ENCODE results near the gene PUS3.
"Not testable (repeated sequence)": the region's sequence is repeated elsewhere in the genome, so short reads cannot be mapped to it uniquely, and the experiment has no call there.

PUS3 gene

DNA sequence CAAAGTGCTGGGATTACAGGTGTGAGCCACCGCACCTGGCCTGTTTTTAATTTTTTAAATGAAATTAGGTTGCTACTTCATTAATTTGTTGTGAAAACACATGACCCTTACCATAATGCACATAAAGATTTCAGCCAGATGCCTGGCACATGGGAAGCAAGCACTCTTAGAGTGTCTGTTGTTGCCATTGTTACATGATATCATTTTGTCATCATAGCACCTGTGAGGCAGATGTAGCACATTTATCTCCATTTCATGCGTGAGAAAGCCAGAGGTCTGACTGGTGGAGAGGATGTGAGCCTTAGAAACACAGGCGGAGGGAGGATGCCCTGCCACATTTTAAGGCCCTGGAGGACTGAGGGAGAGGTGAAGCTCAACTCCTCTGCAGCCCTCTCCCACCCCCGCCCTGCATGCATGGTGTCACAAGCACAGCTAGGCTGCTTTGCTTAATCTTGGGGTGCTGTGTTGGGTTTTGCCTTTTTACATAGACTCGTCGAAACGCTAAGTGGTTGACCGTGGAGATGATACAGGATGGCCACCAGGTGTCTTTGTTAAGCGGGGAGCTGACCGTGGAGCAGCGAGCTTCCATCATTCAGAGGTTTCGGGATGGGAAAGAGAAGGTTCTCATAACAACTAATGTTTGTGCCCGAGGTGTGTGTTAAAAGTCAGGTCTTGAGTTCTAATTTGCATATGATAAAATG is 15.3 kb upstream of the PUS3 start:
- DNase-seq: no peak

- no peak for DNase-seq
Measured at GRCh38 chr11:125916683-125917347, 13.8 kb upstream of the PUS3 start.

GRCh38 chr11:125914601-125915000 is 11.6 kb upstream of the PUS3 start:
- not testable (repeated sequence) for DNase-seq

- DNase-seq: no peak
Measured at GRCh38 chr11:125910226-125910849, 7.3 kb upstream of the PUS3 start.

- no peak for DNase-seq
Measured at GRCh38 chr11:125904678-125905077, 1.7 kb upstream of the PUS3 start.

DNA sequence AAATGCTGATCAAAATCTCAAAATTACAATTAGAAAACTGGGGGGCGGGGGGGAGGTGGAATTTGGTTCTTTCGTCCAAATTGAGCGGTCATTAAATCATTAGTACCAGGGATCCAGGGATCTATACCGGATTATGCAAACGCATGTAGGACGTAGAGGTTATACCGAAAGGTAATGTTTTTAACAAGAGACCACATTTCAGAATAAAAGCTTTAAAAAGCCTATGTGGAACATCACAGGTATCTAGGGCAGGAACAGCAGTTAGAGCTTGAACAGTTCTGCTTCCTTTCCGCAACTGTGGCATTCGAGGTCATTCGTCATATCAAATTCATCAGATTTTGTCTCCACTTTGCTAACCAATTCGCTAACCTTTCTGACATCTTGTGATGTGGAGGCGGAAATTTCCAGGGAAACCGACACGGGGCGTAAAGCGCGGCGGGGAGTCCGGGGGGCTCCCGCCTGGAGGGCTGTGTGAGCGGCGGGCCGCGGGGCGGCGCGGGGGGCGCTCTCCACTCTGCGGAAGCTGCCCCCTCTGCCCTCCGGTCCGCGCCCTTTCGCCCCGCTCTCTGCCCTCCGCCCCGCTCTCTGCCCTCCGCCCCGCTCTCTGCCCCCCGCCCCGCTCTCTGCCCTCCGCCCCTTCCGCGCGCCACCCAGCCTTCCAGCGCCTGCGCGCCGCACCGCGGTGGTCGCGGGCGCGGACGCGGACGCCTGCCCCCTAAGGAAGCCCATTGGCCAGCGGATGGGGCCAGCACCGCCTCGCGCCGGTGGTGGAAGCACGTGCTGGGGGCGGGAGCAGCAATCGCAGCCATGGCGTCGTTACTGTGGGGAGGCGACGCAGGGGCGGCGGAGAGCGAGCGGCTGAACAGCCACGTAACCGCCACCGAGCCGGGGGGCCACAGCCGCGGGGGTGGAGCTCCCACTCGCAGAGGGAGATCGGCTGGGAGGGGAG is 979 bp upstream of the PUS3 start, which contains the start of gene DDX25:
TSS of gene DDX25 (plus strand) at position 798 of the 949 bp plus-strand sequence. CDS start at position 808, 10 bp downstream.
- peak; percentile 28 for DNase-seq

DNA sequence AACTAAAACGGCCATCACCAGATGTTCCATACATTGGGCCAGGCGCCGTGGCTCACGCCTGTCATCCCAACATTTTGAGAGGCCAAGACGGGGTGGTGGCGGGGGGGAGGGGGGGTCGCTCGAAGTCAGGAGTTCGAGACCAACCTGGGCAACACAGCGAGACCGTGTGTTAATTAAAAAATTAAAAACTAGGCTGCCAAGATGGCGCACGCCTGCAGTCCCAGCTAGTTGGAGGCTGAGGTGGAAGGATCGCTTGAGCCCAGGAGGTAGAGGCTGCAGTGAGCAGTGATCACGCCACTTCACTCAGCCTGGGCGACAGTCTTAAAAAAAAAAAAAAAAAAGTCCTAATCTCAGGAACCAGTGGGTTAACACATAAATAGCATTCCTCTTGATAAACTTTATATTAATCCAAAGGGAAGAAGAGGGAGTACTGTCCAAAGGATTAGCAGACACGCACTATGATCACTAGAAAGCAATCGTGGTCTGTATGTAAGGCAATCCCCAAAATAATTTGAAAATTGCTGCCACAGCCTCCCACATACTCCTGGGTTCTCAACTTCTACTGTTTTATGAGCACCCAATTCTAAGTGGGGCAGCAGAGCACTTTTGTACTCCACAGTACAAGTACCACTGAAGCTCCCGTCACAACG is 604 bp downstream of the PUS3 start:
- no peak for DNase-seq

DNA sequence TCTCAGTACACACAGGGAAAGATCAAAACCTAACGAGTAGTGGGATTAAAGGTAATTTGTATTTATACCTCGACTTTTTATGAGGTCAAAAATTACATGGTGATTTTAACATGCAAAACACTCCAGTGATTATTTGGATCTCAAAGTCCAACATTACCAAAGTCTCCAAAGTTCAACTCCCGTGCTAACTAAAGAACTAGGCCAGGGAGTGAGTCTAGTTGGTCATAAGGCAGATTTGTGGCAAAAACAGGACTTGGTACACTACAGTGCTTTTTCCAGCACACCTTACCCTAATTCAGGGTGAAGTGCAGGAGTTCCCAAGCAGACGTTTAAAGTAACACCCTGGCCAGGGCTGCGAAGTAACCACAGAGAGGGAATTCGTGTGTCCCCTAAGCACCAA is 1.1 kb downstream of the PUS3 start:
- no peak for DNase-seq

GRCh38 chr11:125892994-125893393 is 10.0 kb downstream of the PUS3 start:
- DNase-seq: no peak

DNA sequence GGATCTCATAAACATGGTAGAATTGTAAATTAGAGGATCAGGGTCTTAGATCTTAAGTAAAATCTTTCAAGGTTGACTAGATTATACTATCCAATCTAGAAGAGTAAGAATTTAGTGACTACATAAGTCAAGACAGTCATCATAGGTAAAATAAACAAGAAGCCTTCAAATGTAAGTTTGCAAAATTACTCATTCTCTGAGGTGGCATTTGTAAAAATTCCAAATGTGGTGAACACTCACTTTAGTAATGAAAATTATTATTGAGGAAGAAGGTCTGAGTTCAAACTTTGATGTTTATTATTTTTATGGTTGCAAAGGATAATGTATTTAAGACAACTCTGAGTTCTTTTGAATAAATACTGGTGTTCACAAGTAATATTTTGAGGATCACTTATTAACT is 10.9 kb downstream of the PUS3 start:
- no peak for DNase-seq

- no peak for DNase-seq
Measured at GRCh38 chr11:125890447-125891100, 12.4 kb downstream of the PUS3 start.

DNA sequence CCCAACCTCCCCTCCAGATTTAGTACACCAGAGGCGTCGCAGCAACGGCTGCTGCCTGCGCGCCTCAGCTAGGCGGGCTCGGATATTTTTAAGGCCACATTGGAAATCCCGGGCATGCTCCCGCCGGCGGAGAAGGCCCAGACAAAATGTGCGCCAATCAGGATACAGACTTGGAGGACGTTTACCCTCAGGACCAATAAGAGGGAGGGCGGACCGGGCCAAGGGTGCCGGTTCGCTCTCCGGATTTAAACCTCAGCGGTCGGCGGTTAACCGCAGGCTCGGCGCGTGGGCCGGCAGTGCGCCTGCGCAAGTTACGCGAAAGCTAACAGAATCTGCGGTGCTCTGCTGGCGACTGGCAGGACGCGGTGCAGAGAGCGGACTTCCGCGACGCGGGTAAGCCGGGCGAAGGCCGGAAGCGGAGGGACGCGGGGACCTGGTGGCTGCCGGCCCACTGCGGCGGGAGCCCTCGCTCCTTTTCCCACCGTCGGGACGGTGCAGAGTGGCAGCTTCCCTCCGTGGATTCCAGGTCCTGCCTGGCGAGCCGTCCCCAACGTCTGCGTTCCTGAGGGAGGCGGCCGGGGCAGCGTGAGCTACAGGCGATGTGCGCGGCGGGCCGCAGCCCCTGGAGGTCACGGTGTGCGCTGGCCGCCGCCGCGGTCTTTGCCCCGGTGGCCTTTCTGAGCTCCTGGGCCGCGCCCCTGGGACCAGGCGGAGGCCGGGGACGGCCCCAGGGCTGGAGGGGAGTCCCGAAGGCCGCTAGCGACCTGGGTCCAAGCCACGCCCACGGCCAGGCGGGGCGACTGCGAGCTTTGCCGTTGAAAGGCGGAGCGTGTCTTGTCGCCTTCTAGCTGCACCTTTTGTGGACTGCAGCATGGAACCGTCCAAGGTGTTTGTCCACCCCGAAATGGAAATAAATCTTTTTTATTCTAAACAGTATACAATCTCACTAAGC is 15.4 kb downstream of the PUS3 start, which contains the start of gene HYLS1:
TSS of gene HYLS1 (plus strand) at position 296 of the 952 bp plus-strand sequence. CDS start 11,701 bp downstream, outside the sequence.
- DNase-seq: peak; percentile 96

DNA sequence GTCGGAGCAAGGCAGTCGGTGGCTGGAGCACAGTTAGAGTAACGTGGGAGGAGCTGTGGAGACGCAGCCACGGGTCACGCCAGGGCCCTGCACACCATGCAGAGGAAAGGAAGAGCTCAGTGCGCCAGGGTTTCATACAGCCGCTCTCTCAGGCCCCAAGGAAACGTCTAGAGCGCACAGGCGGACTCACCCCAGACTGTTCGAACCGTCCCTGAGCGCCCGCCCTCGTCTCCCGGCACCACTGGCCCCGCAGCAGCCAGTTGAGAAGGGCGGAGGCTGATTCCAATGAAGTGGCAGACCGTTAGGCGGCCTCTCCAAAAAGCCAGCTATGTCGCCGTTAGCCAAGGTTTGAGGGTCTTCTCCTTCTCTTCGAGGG is 16.0 kb downstream of the PUS3 start:
- DNase-seq: no peak

GRCh38 chr11:125883375-125883774 is 19.6 kb downstream of the PUS3 start:
- no peak for DNase-seq

- DNase-seq: no peak
Measured at GRCh38 chr11:125881291-125881690, 21.7 kb downstream of the PUS3 start.

GRCh38 chr11:125874556-125875124 is 28.4 kb downstream of the PUS3 start:
- DNase-seq: peak; percentile 57

DNA sequence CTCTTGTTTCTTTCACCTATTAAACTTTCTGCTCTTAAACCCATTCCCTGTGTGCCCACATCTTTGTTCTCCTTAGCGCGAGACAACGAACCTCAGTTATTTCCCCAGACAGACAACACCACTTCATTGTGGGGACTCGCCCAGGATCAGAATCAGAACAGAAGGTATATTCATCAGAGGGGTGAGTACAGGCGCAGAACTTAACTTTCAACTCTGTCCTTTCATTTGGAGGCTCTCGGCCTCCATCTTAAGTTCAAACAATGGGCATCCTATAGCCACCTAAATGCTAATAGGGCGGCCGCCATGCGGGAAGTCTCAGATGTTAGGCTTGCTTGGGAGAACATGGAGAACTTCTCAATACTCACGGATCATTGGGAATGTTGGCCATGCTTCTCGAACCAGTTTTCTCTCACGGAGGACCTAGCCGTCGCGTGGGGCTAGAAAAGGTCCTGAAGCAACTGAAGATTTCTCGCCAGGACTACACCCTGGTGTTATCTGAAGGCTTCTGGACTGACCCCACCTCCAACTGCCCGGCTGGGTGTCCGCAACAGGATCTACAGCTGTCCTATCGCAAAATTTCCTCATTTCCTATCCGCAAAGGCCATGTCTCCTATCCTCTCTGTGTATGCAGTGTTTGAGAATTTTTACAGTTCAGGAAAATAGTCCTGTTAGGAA is 29.0 kb downstream of the PUS3 start:
- DNase-seq: no peak

DNA sequence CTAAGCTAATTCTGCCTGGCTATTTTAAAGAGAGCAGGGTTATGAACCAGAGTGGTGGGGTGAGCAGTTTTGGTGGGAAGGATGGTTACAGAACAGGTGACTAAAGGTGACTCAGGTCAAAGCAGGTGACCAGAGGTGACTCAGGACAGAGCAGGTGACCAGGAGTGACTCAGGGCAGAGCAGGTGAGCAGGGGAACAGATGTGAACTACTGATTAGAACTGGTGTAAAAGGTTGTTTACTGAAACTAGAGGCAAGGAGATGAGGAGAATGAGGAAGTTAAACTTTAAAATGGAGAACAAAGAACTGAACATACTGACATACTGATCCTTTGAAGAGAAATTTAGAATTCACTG is 30.9 kb downstream of the PUS3 start:
- DNase-seq: no peak

GRCh38 chr11:125871391-125872137 is 31.4 kb downstream of the PUS3 start:
- DNase-seq: peak; percentile 28
